ENCODE measurements around the gene LCN10. TPM values are rescaled to one million over a fixed set of nuclear protein-coding genes. Genes with fewer than 3 reads are reported as not detected.

The LCN10 gene
- total and polyA plus RNA-seq, 2 experiments from 2014 or later = not detected

GRCh38 chr9:136701668-136702053 lies 41.1 kb downstream of the LCN10 start:
- WGBS (ENCODE audit: low lambda C conversion rate, missing lambda C conversion rate) = 78% methylated on average over 10 of the region's 10 CpGs
- H3K4me1 ChIP-seq (ENCODE audit: insufficient read depth) = peaks cover 25% of the 10 kb centered on the region
- H3K4me2 ChIP-seq = no peak overlapping the region
- no peaks in the 10 kb centered on the region for H3K36me3 ChIP-seq (replicated peaks; ENCODE audit: insufficient read depth, low read depth)
- H3K27ac ChIP-seq = no peak overlapping the region
- H3K9me2 ChIP-seq (replicated peaks; ENCODE audit: insufficient read depth) = no peaks in the 10 kb centered on the region
- no peaks in the 10 kb centered on the region for H3K27me3 ChIP-seq
- no peak overlapping the region for H2AFZ ChIP-seq
- TF ChIP-seq CTCF (IDR thresholded peaks at IDR 0.05; ENCODE audit: poor library complexity) = no peak
- no peak for TF ChIP-seq EZH2phosphoT487 (IDR thresholded peaks at IDR 0.05; ENCODE audit: low read depth, severe bottlenecking, unreplicated experiment)
- TF ChIP-seq EZH2 (IDR thresholded peaks at IDR 0.05; ENCODE audit: borderline replicate concordance) = no peak
- H3K9me3 ChIP-seq (ENCODE audit: low read depth) = no peaks in the 10 kb centered on the region
- H3K4me3 ChIP-seq = no peak overlapping the region
- H3K79me2 ChIP-seq = no peaks in the 10 kb centered on the region
- no peaks in the 10 kb centered on the region for H4K20me1 ChIP-seq (ENCODE audit: insufficient read depth, poor library complexity, severe bottlenecking)
- DNase-seq (ENCODE audit: low spot score) = no peak

DNA sequence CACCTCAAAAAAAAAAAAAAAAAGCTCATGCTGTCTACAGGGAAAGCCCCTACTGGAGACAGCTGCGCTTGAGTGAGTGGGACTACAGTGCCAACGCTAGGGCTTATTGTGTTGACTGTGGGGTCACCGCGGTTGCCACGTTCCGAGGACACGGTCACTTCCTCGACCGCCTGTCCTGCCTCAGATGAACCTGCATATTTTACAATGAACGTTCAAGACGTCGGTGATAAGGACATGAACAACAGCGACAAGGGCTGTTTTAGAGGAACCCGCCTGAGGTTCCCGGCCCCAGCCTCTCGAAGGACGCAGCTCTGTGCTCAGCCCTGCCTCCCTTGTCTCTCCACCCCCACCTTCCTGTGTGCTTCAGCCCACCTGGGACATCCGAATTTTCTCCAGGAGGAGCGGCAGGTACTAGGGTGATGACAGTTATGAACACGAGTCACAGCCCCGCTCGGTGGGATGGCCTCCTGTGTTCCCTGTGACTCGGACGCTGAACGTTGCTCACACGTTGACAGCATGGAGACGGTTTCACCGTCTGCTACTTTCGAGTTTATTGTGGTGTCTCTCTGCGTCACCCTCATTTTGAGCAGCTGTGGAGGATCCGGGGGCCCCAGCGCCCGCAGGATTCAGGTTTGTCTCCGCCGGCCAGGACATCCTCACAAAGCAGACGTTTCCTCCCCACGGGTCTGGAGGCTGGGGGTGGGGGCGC lies 41.6 kb downstream of the LCN10 start:
- WGBS (ENCODE audit: low lambda C conversion rate, missing lambda C conversion rate) = 72% methylated on average over 37 of the region's 38 CpGs
- Histone ChIP-seq H3K27ac (no peak overlapping the region), H3K4me3 (no peak overlapping the region), H3K4me1 (ENCODE audit: insufficient read depth) (peaks cover 25% of the 10 kb centered on the region), H3K9me2 (replicated peaks; ENCODE audit: insufficient read depth) (no peaks in the 10 kb centered on the region), H3K79me2 (no peaks in the 10 kb centered on the region), H4K20me1 (ENCODE audit: insufficient read depth, poor library complexity, severe bottlenecking) (no peaks in the 10 kb centered on the region), H2AFZ (no peak overlapping the region), H3K9me3 (ENCODE audit: low read depth) (no peaks in the 10 kb centered on the region), H3K4me2 (no peak overlapping the region), H3K27me3 (no peaks in the 10 kb centered on the region), H3K36me3 (replicated peaks; ENCODE audit: insufficient read depth, low read depth) (no peaks in the 10 kb centered on the region)
- no peak for DNase-seq (ENCODE audit: low spot score)
- TF ChIP-seq EZH2phosphoT487 (IDR thresholded peaks at IDR 0.05; ENCODE audit: low read depth, severe bottlenecking, unreplicated experiment) (no peak), CTCF (IDR thresholded peaks at IDR 0.05; ENCODE audit: poor library complexity) (no peak), EZH2 (IDR thresholded peaks at IDR 0.05; ENCODE audit: borderline replicate concordance) (no peak)

- Histone ChIP-seq H3K9me2 (replicated peaks; ENCODE audit: insufficient read depth) (no peaks in the 10 kb centered on the region), H3K27ac (no peak overlapping the region), H3K4me2 (no peak overlapping the region), H3K36me3 (replicated peaks; ENCODE audit: insufficient read depth, low read depth) (no peaks in the 10 kb centered on the region), H3K4me1 (ENCODE audit: insufficient read depth) (peaks cover 25% of the 10 kb centered on the region), H4K20me1 (ENCODE audit: insufficient read depth, poor library complexity, severe bottlenecking) (no peaks in the 10 kb centered on the region), H3K79me2 (no peaks in the 10 kb centered on the region), H3K27me3 (no peaks in the 10 kb centered on the region), H3K4me3 (no peak overlapping the region), H3K9me3 (ENCODE audit: low read depth) (no peaks in the 10 kb centered on the region), H2AFZ (no peak overlapping the region)
- WGBS (ENCODE audit: low lambda C conversion rate, missing lambda C conversion rate) = 72% methylated on average over 13 of the region's 13 CpGs
- DNase-seq (ENCODE audit: low spot score) = no peak
- TF ChIP-seq CTCF (IDR thresholded peaks at IDR 0.05; ENCODE audit: poor library complexity) (no peak), EZH2 (IDR thresholded peaks at IDR 0.05; ENCODE audit: borderline replicate concordance) (no peak), EZH2phosphoT487 (IDR thresholded peaks at IDR 0.05; ENCODE audit: low read depth, severe bottlenecking, unreplicated experiment) (no peak)
Observed at GRCh38 chr9:136700304-136700703, 42.4 kb downstream of the LCN10 start.

Data from hepatocyte (in vitro differentiated cells).